GM10266 (cell line): ENCODE results near the gene C20orf144.

Experiments used
- DNase-seq: peaks from one replicate; pipeline ENCODE4 v3.0.0; 2012; ENCODE audit errors: extremely low spot score
- CTCF ChIP-seq: IDR thresholded peaks from 2 replicates; pipeline ENCODE4 v1.5.1; 2012; ENCODE audit warnings: mild to moderate bottlenecking, low read depth; ENCODE audit not compliant: control insufficient read depth, insufficient read depth; ENCODE audit errors: missing control alignments

The C20orf144 gene

GRCh38 chr20:33667245-33667675 is 5.1 kb downstream of the C20orf144 start:
- DNase-seq = peak; percentile 55
- TF ChIP-seq CTCF = no peak

DNA sequence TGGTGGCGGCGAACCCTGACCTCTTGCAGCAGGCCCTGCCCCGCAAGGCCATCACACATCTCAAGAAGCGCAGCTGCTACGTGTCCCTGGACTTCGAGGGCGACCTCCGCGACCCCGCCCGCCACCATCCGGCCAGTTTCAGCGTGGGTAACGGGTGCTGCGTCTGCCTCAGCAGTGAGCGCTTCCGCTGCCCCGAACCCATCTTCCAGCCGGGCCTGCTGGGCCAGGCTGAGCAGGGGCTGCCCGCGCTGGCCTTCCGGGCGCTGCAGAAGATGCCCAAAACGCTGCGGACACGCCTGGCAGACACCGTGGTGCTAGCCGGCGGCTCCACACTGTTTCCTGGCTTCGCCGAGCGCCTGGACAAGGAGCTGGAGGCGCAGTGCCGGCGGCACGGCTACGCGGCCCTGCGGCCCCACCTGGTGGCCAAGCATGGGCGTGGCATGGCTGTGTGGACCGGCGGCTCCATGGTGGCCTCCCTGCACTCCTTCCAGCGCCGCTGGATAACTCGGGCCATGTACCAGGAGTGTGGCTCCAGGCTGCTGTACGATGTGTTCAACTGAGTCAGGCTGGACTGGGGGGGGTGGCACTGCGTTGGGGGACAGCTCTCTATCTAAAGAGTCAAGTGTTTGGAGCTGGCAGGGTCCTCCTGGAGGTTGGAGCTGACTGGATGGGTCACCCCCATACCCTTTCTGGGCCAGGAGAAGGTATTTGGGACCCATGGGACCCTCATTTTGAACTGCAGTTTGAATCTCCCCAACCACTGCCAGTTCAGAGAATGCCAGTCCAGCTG is 5.7 kb downstream of the C20orf144 start:
- DNase-seq = peak; percentile 91
- TF ChIP-seq CTCF = peak; percentile 99

DNA sequence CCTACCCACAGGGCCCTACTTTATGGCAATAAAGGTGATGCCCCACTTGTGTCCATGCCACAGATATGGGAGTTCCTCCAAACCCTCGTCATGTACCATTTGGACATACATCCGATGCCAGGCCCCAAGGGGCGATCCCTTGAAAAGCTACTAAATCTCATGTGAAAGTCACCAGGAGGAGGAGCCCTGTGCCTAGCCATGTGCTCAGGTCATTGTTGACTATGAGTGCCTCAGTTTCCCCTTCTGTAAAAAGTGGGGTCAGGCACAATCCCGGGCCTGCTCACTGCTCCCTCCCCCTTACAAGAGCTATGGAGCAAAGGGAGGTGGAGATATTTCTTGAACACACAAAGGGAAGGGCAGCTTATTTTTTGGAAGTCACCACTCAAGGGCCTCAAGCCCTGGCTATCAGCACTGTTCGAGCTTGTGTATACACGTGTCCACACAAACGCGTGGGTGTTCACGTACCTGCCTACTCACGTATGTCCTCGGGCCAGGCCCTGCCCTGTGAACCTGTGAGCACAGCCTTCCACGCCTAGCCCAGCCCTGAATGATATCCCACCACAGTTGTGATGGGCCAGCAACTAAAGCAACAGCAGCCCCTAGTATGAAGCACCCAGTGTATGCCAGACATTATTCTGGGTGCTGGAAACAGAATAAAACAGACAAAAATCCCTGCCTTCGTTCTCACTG is 6.5 kb downstream of the C20orf144 start:
- no peak for DNase-seq
- no peak for TF ChIP-seq CTCF

DNA sequence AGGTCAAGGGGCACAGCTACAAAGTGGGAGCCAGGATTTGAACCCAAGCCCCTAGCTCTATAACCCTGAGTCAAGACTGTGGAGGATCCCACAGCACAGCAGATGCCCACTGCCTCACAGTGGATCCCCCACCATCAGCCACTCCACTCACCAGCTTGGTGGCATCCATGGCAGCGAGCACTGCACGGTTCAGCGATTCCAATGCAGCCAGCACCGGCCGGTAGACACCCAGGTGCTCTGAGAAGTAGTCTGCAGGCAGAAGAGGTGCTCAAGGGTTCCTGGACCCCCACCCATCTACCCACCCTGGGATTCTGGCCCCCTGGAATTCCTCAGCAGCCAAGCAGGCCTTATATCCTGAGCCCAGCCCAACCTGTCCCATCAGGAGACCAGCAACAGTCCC is 7.1 kb downstream of the C20orf144 start:
- DNase-seq = no peak
- TF ChIP-seq CTCF = no peak

DNA sequence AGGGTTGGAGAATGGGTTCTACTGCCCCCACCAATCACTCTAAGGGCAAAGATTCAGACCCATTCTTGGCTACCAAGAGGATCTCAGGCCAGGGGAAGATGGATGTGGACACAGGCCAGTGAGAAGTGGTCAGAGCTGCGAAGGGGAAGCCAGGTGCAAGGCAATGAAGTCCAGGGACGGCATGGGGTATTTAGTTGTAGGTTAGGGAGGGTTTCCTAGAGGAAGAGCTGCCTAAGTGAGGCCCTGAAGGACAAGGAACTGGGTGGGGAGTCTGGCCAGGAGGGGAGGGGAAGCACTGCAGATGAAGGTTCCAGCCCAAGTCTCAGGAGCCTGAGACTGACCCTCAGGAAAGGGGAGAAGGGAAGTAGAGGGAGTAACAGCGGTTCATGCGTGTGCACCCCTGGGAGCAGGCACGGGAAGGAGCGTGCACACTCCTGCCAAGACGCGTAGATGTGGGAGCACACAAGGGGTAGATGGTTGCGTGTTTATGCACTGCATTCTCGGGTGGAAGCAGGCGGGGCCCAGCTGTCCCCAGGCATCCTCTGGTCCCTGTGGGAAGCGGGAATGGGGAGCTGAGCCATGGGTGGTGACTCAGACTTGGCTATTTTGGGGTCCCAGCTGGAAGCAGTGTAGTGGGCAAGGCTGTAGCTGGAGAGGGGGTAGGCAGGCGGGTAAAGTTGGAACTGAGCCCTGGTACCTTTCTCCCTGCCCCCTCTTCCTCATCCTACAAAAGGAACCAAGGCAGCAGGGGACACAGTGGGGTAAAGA is 7.9 kb downstream of the C20orf144 start:
- TF ChIP-seq CTCF = no peak
- DNase-seq = no peak

GRCh38 chr20:33670715-33671499 is 8.8 kb downstream of the C20orf144 start:
- DNase-seq = no peak
- TF ChIP-seq CTCF = no peak
